PC-9 (cell line): ENCODE data around the gene TSKS. TPM values are rescaled to one million over a fixed set of nuclear protein-coding genes. Genes with fewer than 3 reads are reported as not detected.
"Not testable (repeated sequence)": the region's sequence is repeated elsewhere in the genome, so short reads cannot be mapped to it uniquely, and the experiment has no call there.

ENCODE experiments used
- BruUV-seq: library from RNA; stranded (reverse); fragments of 400-500 nt; replicated peaks from 2 replicates; lab custom pipeline; 2021; lab: Mats Ljungman, UMichigan
- CTCF ChIA-PET: fragments of 300-600 bp; sonication (Branson Sonifier 250); formaldehyde crosslinking; loops from one replicate; lab custom pipeline; 2022; ENCODE audit warnings: antibody characterized with exemption; lab: Charles Lee
- POLR2A ChIA-PET: fragments of 300-600 bp; sonication (Branson Sonifier 250); formaldehyde crosslinking; loops from one replicate; lab custom pipeline; 2022; ENCODE audit warnings: antibody characterized with exemption; ENCODE audit not compliant: unreplicated experiment; lab: Charles Lee
- DNase-seq, 2 experiments: peaks; one replicate each; pipeline versions ENCODE4 v3.0.0 to v3.0.0-alpha.2; 2015 to 2022; ENCODE audit warnings: mixed read lengths in 1 of 2
- H2AFZ ChIP-seq: fragments of 200-600 bp; sonication (generic); 2 replicates; pipeline ENCODE4 v1.8.1; 2017; ENCODE audit warnings: antibody characterized with exemption
- H3F3A ChIP-seq: fragments of 200-600 bp; sonication (generic); 2 replicates; pipeline ENCODE4 v1.8.1; 2017; ENCODE audit warnings: antibody characterized with exemption, mild to moderate bottlenecking, low read depth; ENCODE audit not compliant: insufficient read depth
- H3K27ac ChIP-seq: fragments of 200-600 bp; sonication (generic); 2 replicates; pipeline ENCODE4 v1.6.1; 2016; ENCODE audit warnings: mixed run types
- H3K27me3 ChIP-seq: fragments of 200-600 bp; sonication (generic); 2 replicates; pipeline ENCODE4 v1.6.1; 2016; ENCODE audit warnings: low read depth, mixed run types; ENCODE audit not compliant: insufficient read depth
- H3K36me3 ChIP-seq: fragments of 200-600 bp; sonication (generic); 2 replicates; pipeline ENCODE4 v1.6.1; 2016; ENCODE audit warnings: low read depth, mixed run types
- H3K4me1 ChIP-seq: fragments of 200-600 bp; sonication (generic); replicated peaks from 2 replicates; pipeline ENCODE4 v1.6.1; 2016; ENCODE audit warnings: mixed run types; ENCODE audit not compliant: insufficient read depth
- H3K4me2 ChIP-seq: fragments of 200-600 bp; sonication (generic); 2 replicates; pipeline ENCODE4 v1.6.1; 2017; ENCODE audit warnings: mixed run types
- H3K4me3 ChIP-seq: fragments of 200-600 bp; sonication (generic); 2 replicates; pipeline ENCODE4 v1.6.1; 2016; ENCODE audit warnings: mixed run types
- H3K79me2 ChIP-seq: fragments of 200-600 bp; sonication (generic); 2 replicates; pipeline ENCODE4 v1.6.1; 2017; ENCODE audit warnings: low read depth, mixed run types
- H3K9me2 ChIP-seq: fragments of 200-600 bp; sonication (generic); 2 replicates; pipeline ENCODE4 v1.8.1; 2017; ENCODE audit warnings: mild to moderate bottlenecking; ENCODE audit not compliant: insufficient read depth
- H3K9me3 ChIP-seq: fragments of 200-600 bp; sonication (generic); 2 replicates; pipeline ENCODE4 v1.8.1; 2016; ENCODE audit warnings: low read depth; ENCODE audit not compliant: insufficient read depth
- H4K20me1 ChIP-seq: fragments of 200-600 bp; sonication (generic); 2 replicates; pipeline ENCODE4 v1.8.1; 2017; ENCODE audit not compliant: insufficient read depth
- EZH2 ChIP-seq: fragments of 200-600 bp; sonication (generic); IDR thresholded peaks from 2 replicates; pipeline ENCODE4 v1.8.0; 2017; ENCODE audit warnings: antibody characterized with exemption, low read depth
- intact Hi-C: fragments of 100-400 bp; cut with micrococcal nuclease; formaldehyde crosslinking; loops from one replicate; pipeline ENCODE4 v1.10.0; 2022; ENCODE audit not compliant: unreplicated experiment
- total RNA-seq: library from RNA; stranded (reverse); gene quantifications from 2 replicates; pipeline ENCODE4 v1.2.3, GENCODE V29; 2021
- TF ChIP-seq, protein P1 (sequence below): fragments of 200-600 bp; sonication (generic); conservative IDR thresholded peaks from 2 replicates; pipeline ENCODE4 v1.6.1; 2017; ENCODE audit warnings: mixed run types, antibody characterized with exemption, mild to moderate bottlenecking, moderate library complexity

The TSKS gene
- total RNA-seq, 1 experiment from 2014 or later, result not detected

DNA sequence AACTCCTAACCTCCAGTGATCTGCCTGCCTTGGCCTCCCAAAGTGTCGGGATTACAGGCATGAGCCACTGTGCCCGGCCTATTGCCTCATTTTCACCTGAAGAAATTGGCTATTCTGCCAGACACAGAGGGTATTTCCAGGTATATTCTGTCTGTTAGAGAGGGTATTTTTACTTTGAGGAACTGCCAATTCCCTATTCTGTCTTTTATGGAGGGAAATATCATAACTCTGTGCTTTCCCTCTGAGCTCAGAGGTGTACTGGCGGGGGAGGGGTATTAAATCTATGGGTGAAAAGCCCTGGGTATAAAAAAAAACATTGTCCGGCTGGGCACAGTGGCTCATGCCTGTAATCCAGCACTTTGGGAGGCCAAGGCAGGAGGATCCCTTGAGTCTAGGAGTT is 24.8 kb downstream of the TSKS start:
- Histone ChIP-seq H4K20me1 (no peaks in the 10 kb centered on the region), H3K4me2 (no peak overlapping the region), H3K9me2 (no peaks in the 10 kb centered on the region), H3K27ac (no peak overlapping the region), H3K4me1 (no peaks in the 10 kb centered on the region), H3F3A (peaks cover 2% of the 10 kb centered on the region; the same call in 1 of the 2 replicates), H3K9me3 (no peaks in the 10 kb centered on the region), H2AFZ (no peak overlapping the region), H3K36me3 (no peaks in the 10 kb centered on the region), H3K4me3 (no peak overlapping the region), H3K27me3 (no peaks in the 10 kb centered on the region), H3K79me2 (no peaks in the 10 kb centered on the region)
- intact Hi-C loops, result no loop called here
- ChIA-PET POLR2A (no interaction called here), CTCF (no interaction called here)
- TF ChIP-seq EZH2, result no peak
- TF ChIP-seq, protein P1, sequence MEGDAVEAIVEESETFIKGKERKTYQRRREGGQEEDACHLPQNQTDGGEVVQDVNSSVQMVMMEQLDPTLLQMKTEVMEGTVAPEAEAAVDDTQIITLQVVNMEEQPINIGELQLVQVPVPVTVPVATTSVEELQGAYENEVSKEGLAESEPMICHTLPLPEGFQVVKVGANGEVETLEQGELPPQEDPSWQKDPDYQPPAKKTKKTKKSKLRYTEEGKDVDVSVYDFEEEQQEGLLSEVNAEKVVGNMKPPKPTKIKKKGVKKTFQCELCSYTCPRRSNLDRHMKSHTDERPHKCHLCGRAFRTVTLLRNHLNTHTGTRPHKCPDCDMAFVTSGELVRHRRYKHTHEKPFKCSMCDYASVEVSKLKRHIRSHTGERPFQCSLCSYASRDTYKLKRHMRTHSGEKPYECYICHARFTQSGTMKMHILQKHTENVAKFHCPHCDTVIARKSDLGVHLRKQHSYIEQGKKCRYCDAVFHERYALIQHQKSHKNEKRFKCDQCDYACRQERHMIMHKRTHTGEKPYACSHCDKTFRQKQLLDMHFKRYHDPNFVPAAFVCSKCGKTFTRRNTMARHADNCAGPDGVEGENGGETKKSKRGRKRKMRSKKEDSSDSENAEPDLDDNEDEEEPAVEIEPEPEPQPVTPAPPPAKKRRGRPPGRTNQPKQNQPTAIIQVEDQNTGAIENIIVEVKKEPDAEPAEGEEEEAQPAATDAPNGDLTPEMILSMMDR, result no peak
- no TSS peak for BruUV-seq
- DNase-seq, result no peak

GRCh38 chr19:49730166-49730565 is 32.9 kb downstream of the TSKS start:
- TF ChIP-seq, protein P1, result no peak
- no peak for TF ChIP-seq EZH2
- DNase-seq, result no peak
- Histone ChIP-seq H3K27me3 (no peaks in the 10 kb centered on the region), H3K4me1 (no peaks in the 10 kb centered on the region), H3K4me3 (no peak overlapping the region), H3K9me3 (no peaks in the 10 kb centered on the region), H4K20me1 (no peaks in the 10 kb centered on the region), H2AFZ (no peak overlapping the region), H3F3A (peaks cover 4% of the 10 kb centered on the region; the same call in 1 of the 2 replicates), H3K4me2 (no peak overlapping the region), H3K79me2 (no peaks in the 10 kb centered on the region), H3K36me3 (no peaks in the 10 kb centered on the region), H3K27ac (no peak overlapping the region), H3K9me2 (no peaks in the 10 kb centered on the region)
- intact Hi-C loops, result no loop called here
- POLR2A ChIA-PET, result interaction anchor here (0.7 kb wide), 1 partner anchor 17 kb away, joined by 5 read pairs; no protein-coding TSS in a partner anchor
- no TSS peak for BruUV-seq
- CTCF ChIA-PET, result interaction anchor here (0.6 to 0.7 kb wide), 3 partner anchors 12 to 50 kb away, joined by 3 to 6 read pairs (median 4); no protein-coding TSS in a partner anchor

DNA sequence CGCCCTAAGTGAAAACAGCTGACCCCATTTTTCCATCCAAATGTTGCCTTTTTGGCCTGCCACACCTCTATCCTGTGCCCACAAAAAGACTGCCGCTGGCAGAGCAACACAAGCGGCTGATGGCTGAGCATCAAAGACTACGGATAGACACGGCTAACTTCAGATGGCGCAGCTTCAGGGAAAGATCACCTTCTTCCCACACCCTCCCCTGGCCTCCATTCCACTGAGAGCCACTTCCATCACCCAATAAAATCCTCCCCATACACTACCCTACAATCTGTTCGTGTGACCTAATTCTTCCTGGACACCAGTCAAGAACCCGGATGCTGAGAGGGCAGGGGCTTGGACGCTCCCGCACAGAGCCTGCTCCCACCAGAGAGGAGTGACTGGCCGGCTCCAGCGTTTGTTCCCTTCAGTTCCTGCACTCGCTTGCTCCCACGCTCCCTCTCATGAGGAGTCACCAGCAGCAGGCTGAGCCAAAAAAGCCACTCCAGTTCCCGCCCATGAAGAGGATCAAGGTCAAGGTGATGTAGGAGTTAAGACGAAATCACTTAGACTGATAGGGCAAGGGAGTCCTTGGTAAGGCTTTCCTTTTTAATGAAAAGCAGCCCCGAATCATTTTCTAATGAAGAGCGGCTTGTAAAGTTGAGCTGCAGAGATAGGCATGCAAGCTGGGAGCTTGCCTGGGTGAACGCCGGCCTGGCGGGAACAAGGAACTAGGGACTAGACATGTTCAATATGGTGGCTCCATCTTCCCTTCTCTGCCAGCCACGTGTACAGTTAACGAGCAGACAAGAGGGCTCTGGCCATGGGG is 35.7 kb downstream of the TSKS start:
- H4K20me1 ChIP-seq, result no peaks in the 10 kb centered on the region
- ChIA-PET CTCF (interaction anchor here (0.7 kb wide), 1 partner anchor 56 kb away, joined by 3 read pairs; no protein-coding TSS in a partner anchor), POLR2A (no interaction called here)
- H3K4me2 ChIP-seq, result no peak overlapping the region
- no peaks in the 10 kb centered on the region for H3K9me2 ChIP-seq
- H3K27ac ChIP-seq, result no peak overlapping the region
- no peaks in the 10 kb centered on the region for H3K79me2 ChIP-seq
- no peak overlapping the region for H2AFZ ChIP-seq
- TF ChIP-seq EZH2, result no peak
- TF ChIP-seq, protein P1, result no peak
- no peaks in the 10 kb centered on the region for H3K9me3 ChIP-seq
- intact Hi-C loops, result no loop called here
- H3K27me3 ChIP-seq, result no peaks in the 10 kb centered on the region
- peaks cover 11% of the 10 kb centered on the region for H3K4me1 ChIP-seq
- H3F3A ChIP-seq, result peaks cover 4% of the 10 kb centered on the region; the same call in 1 of the 2 replicates
- BruUV-seq, result no TSS peak
- H3K36me3 ChIP-seq, result no peaks in the 10 kb centered on the region
- no peak for DNase-seq
- no peak overlapping the region for H3K4me3 ChIP-seq

- H3K9me2 ChIP-seq, DNase-seq, H3K4me2 ChIP-seq, H3F3A ChIP-seq, intact Hi-C loops, H3K27me3 ChIP-seq, H4K20me1 ChIP-seq, H3K36me3 ChIP-seq, H3K4me3 ChIP-seq, H3K9me3 ChIP-seq, H3K27ac ChIP-seq, H2AFZ ChIP-seq, H3K79me2 ChIP-seq, BruUV-seq: not testable (repeated sequence)
- H3K4me1 ChIP-seq, result peaks cover 15% of the 10 kb centered on the region
- CTCF ChIA-PET, result interaction anchor here (0.6 kb wide), 2 partner anchors 277 to 618 kb away, joined by 7 to 8 read pairs; no protein-coding TSS in a partner anchor
- POLR2A ChIA-PET, result interaction anchor here (0.6 kb wide), 1 partner anchor 77 kb away, joined by 17 read pairs; the partner anchor contains the start of gene SCAF1
Measured at GRCh38 chr19:49719420-49719819, 43.7 kb downstream of the TSKS start.
